A549 (cell line): ENCODE data around the gene CD79A. TPM values are rescaled to one million over a fixed set of nuclear protein-coding genes. Genes with fewer than 3 reads are reported as not detected.

ENCODE experiments used
- ATAC-seq, 2 experiments: fragments of 200-7000 bp in 1 of 2; fragments of >200 bp in 1 of 2; cut with Nextera tagmentation in 1 of 2; cut with Tn5 transposase in 1 of 2; 3 replicates each; pipeline versions ENCODE4 v1.8.0 to v1.9.1; 2018 to 2020; ENCODE audit warnings: mild to moderate bottlenecking in 1 of 2, moderate library complexity in 1 of 2
- CTCF ChIA-PET: fragments of 300-600 bp; sonication (Branson Sonifier 250); formaldehyde crosslinking; extraction: SDS; loops from one replicate; lab custom pipeline; 2021; ENCODE audit warnings: antibody characterized with exemption, inconsistent platforms; lab: Yijun Ruan, JAX
- POLR2A ChIA-PET: fragments of 350-600 bp; formaldehyde crosslinking; extraction: SDS; loops from one replicate; lab custom pipeline; 2021; ENCODE audit warnings: antibody characterized with exemption, inconsistent platforms; lab: Yijun Ruan, JAX
- DNase-seq, 2 experiments: peaks; one replicate each; pipeline versions ENCODE4 v3.0.0 to v3.0.0-alpha.2; 2011 to 2016; ENCODE audit warnings: low read depth in 1 of 2, low spot score in 1 of 2
- FAIRE-seq: peaks from 2 replicates; lab custom pipeline; 2011; peaks lifted over from hg19 to GRCh38; lab: Jason Lieb, UNC
- H3K27ac ChIP-seq, 2 experiments: fragments of >200 bp; sonication (Bioruptor Twin); formaldehyde crosslinking; 3 replicates each; pipeline ENCODE4 v1.5.1; 2016 to 2017
- H3K4me1 ChIP-seq: fragments of >200 bp; sonication (Bioruptor Twin); formaldehyde crosslinking; 3 replicates; pipeline ENCODE4 v1.6.1; 2016
- H3K4me2 ChIP-seq: fragments of >200 bp; sonication (Bioruptor Twin); formaldehyde crosslinking; 3 replicates; pipeline ENCODE4 v1.6.1; 2016
- H3K4me3 ChIP-seq: fragments of >200 bp; sonication (Bioruptor Twin); formaldehyde crosslinking; 3 replicates; pipeline ENCODE4 v1.5.1; 2016
- H3K9me3 ChIP-seq: fragments of >200 bp; sonication (Bioruptor Twin); formaldehyde crosslinking; 3 replicates; pipeline ENCODE4 v1.6.1; 2016
- CHD4 ChIP-seq: fragments of 200-600 bp; sonication (generic); IDR thresholded peaks from 2 replicates; pipeline ENCODE4 v1.6.1; 2016; ENCODE audit warnings: antibody characterized with exemption, mild to moderate bottlenecking, borderline replicate concordance
- EHMT2 ChIP-seq: fragments of 200-600 bp; sonication (generic); IDR thresholded peaks from 2 replicates; pipeline ENCODE4 v1.6.1; 2016; ENCODE audit warnings: antibody characterized with exemption, low read depth, mild to moderate bottlenecking, moderate library complexity
- FOSL2 ChIP-seq, 2 experiments: fragments of 450-650 bp in 1 of 2; fragments of >200 bp in 1 of 2; sonication (Bioruptor Twin) in 1 of 2; formaldehyde crosslinking; IDR thresholded peaks; 2 replicates each; pipeline versions ENCODE4 v1.5.0 to v1.6.1; 2016 to 2020; ENCODE audit warnings: mild to moderate bottlenecking in 1 of 2, moderate library complexity in 1 of 2
- HDAC2 ChIP-seq: fragments of 200-600 bp; sonication (generic); IDR thresholded peaks from 2 replicates; pipeline ENCODE4 v1.6.1; 2016
- HOXA7 ChIP-seq: fragments of 250-450 bp; sonication (Bioruptor Pico); IDR thresholded peaks from 2 replicates; pipeline ENCODE4 v1.5.0; 2020; ENCODE audit warnings: mild to moderate bottlenecking, moderate library complexity
- HOXB13 ChIP-seq: fragments of 250-450 bp; sonication (Bioruptor Pico); IDR thresholded peaks from 2 replicates; pipeline ENCODE4 v1.5.0; 2020; ENCODE audit warnings: low read depth, mild to moderate bottlenecking, moderate library complexity
- HOXB5 ChIP-seq: fragments of 250-450 bp; sonication (Bioruptor Pico); IDR thresholded peaks from 2 replicates; pipeline ENCODE4 v1.5.0; 2020; ENCODE audit warnings: mild to moderate bottlenecking, moderate library complexity
- JUN ChIP-seq, 2 experiments: fragments of >200 bp; sonication (Bioruptor Twin); formaldehyde crosslinking; IDR thresholded peaks; 2 replicates in 1 of 2; 3 replicates in 1 of 2; pipeline ENCODE4 v1.6.1; 2016 to 2017
- MAZ ChIP-seq: fragments of 150-350 bp; IDR thresholded peaks from 2 replicates; pipeline ENCODE4 v1.6.1; 2014; ENCODE audit warnings: antibody characterized with exemption, low read depth, low read length, borderline replicate concordance
- MYC ChIP-seq: IDR thresholded peaks from 2 replicates; pipeline ENCODE4 v1.6.1; 2012; ENCODE audit warnings: mild to moderate bottlenecking, inconsistent platforms, low read length, improper control_type of control experiment, borderline replicate concordance
- NPAS2 ChIP-seq: fragments of 250-450 bp; sonication (Bioruptor Pico); IDR thresholded peaks from 2 replicates; pipeline ENCODE4 v1.8.0; 2022; ENCODE audit warnings: mild to moderate bottlenecking, moderate library complexity, borderline replicate concordance
- NR3C1 ChIP-seq: fragments of >200 bp; sonication (Bioruptor Twin); formaldehyde crosslinking; IDR thresholded peaks from 3 replicates; pipeline ENCODE4 v1.6.1; 2017
- PHF8 ChIP-seq: fragments of 200-600 bp; sonication (generic); IDR thresholded peaks from 2 replicates; pipeline ENCODE4 v1.6.1; 2016; ENCODE audit warnings: low read depth, mild to moderate bottlenecking, antibody characterized with exemption, moderate library complexity, borderline replicate concordance
- POLR2AphosphoS2 ChIP-seq: conservative IDR thresholded peaks from 2 replicates; pipeline ENCODE4 v1.6.1; 2012; ENCODE audit warnings: low read length, improper control_type of control experiment, inconsistent platforms
- SMC3 ChIP-seq: fragments of >200 bp; sonication (Bioruptor Twin); formaldehyde crosslinking; IDR thresholded peaks from 3 replicates; pipeline ENCODE4 v1.6.1; 2018; ENCODE audit warnings: inconsistent platforms
- ZNF302 ChIP-seq: fragments of 250-450 bp; sonication (Bioruptor Pico); IDR thresholded peaks from 2 replicates; pipeline ENCODE4 v1.9.0; 2021; ENCODE audit warnings: inconsistent platforms, mild to moderate bottlenecking, moderate library complexity
- WGBS: methylation state at CpG from one replicate; pipeline ENCODE4 v1.1.6; 2017; ENCODE audit errors: missing lambda C conversion rate; 5-methylcytosine and 5-hydroxymethylcytosine counted together
- polyA plus RNA-seq, 4 experiments: library from polyadenylated mRNA; depleted of rRNA in 3 of 4; stranded (reverse); fragments of >200 nt; fragmentation: RNase III in 1 of 4; extraction: RNeasy Plus Mini Kit Qiagen cat#74134 plus additional on column Dnase treatment in 1 of 4; gene quantifications; 2 replicates in 3 of 4; 3 replicates in 1 of 4; pipeline ENCODE4 v1.2.3, GENCODE V29; 2011 to 2017
- small RNA-seq, 6 experiments: library from RNA; depleted of rRNA; stranded (forward); fragments of <200 nt; gene quantifications; one replicate each; pipeline ENCODE3, GENCODE V24; 2012
- TF ChIP-seq, protein P1 (sequence below): fragments of 250-450 bp; sonication (Bioruptor Pico); IDR thresholded peaks from 2 replicates; pipeline ENCODE4 v1.5.0; 2020; ENCODE audit warnings: low read depth, mild to moderate bottlenecking, moderate library complexity
- TF ChIP-seq, protein P2 (sequence below): fragments of 150-350 bp; IDR thresholded peaks from 2 replicates; pipeline ENCODE4 v1.6.1; 2014; ENCODE audit warnings: low read depth, mild to moderate bottlenecking, low read length
- TF ChIP-seq, protein P3 (sequence below): fragments of 250-450 bp; sonication (Bioruptor Pico); IDR thresholded peaks from 2 replicates; pipeline ENCODE4 v1.5.0; 2021; ENCODE audit warnings: mild to moderate bottlenecking, moderate library complexity, borderline replicate concordance
- TF ChIP-seq, protein P4 (sequence below): fragments of >200 bp; sonication (Bioruptor Twin); formaldehyde crosslinking; IDR thresholded peaks from 2 replicates; pipeline ENCODE4 v1.6.1; 2016

Gene CD79A
- polyA plus RNA-seq, 2 of the 4 experiments (the other 2 are of a cell fraction), result 0.52 to 0.54 TPM

DNA sequence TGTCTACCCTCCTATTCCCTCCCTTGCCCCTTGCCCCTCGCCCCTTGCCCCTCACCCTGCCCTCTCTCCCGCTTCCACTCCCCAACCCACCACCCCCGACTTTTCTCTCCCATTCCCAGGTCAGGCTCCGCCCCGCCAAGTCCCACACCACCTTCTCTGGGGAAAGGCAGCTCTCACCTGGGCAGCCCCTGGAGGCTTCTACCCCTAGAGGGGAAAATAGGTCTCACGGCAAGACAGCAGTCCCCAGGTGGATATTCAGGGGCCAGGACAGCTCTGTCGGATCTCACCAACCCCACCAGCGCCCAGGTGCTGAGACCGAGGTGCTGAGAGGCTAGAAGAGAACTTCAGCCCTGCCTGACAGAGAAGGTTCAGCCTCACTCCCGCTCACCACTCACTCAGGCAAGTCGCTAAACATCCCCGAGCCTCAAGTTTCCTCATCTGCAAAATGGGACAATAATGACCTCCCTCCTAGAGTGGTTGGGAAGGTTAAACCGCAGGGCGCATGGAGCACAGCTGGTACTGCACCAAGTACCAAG is 52.5 kb downstream of the CD79A start:
- Histone ChIP-seq H3K27ac (no peak overlapping the region), H3K4me1 (peaks cover 13% of the 10 kb centered on the region; the same call in 1 of the 3 replicates), H3K9me3 (no peaks in the 10 kb centered on the region)
- CTCF ChIA-PET, result interaction anchor here (0.7 to 9.9 kb wide), 9 partner anchors 10 to 56 kb away, joined by 3 to 163 read pairs (median 6); partner anchors contain the start of genes ARHGEF1, CD79A and RABAC1
- ATAC-seq (no peak), FAIRE-seq (peak; percentile 7), DNase-seq (no peak)
- TF ChIP-seq FOSL2 (IDR thresholded peaks at IDR 0.05), result no peak
- TF ChIP-seq FOSL2 (CRISPR knock-in tag; IDR thresholded peaks at IDR 0.05), result no peak
- no peak for TF ChIP-seq HOXB13 (CRISPR knock-in tag)
- no peak for TF ChIP-seq NR3C1
- TF ChIP-seq, all 56 proteins: peak for 0
- Histone ChIP-seq H3K4me3 (no peak overlapping the region; the same call in 2 of the 3 replicates), H3K4me2 (no peak overlapping the region; the same call in 2 of the 3 replicates)
- 78% methylated on average over 11 of the region's 14 CpGs for WGBS
- POLR2A ChIA-PET, result no interaction called here

DNA sequence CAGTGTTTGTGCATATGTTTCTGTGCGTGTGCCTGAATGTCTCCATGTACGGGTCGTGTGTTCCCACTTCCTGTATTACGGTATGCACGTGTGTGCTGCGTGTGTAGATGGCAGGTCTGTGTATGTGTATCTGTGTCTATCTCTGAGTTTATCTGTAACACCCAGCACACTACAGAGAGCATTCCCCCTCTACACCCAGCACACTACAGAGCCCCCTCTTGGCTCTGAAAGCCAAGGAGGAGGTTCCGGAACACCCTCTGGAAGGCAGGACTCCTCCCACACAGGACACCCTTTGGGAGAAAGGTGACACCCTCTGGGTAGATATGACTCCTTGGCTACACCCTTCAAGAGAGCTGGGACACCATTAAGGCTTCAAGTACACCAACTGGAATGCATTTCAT is 53.2 kb downstream of the CD79A start:
- Histone ChIP-seq H3K9me3 (no peaks in the 10 kb centered on the region), H3K4me1 (peaks cover 13% of the 10 kb centered on the region; the same call in 1 of the 3 replicates), H3K27ac (no peak overlapping the region), H3K4me2 (no peak overlapping the region)
- POLR2A ChIA-PET, result no interaction called here
- ATAC-seq (no peak), DNase-seq (no peak), FAIRE-seq (no peak)
- CTCF ChIA-PET, result interaction anchor here (0.9 to 9.9 kb wide), 7 partner anchors 18 to 93 kb away, joined by 3 to 163 read pairs (median 9); partner anchors contain the start of genes ARHGEF1, CD79A and RABAC1
- 35% methylated on average over 7 of the region's 7 CpGs for WGBS
- TF ChIP-seq, protein P1, sequence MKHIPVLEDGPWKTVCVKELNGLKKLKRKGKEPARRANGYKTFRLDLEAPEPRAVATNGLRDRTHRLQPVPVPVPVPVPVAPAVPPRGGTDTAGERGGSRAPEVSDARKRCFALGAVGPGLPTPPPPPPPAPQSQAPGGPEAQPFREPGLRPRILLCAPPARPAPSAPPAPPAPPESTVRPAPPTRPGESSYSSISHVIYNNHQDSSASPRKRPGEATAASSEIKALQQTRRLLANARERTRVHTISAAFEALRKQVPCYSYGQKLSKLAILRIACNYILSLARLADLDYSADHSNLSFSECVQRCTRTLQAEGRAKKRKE (CRISPR knock-in tag), result no peak
- TF ChIP-seq EHMT2 (no peak), HOXA7 (CRISPR knock-in tag) (no peak), MAZ (no peak), NPAS2 (no peak), CHD4 (no peak), JUN (IDR thresholded peaks at IDR 0.05) (no peak), POLR2AphosphoS2 (no peak), PHF8 (no peak), SMC3 (no peak), HDAC2 (no peak), ZNF302 (CRISPR knock-in tag) (no peak), MYC (no peak), HOXB5 (no peak)
- TF ChIP-seq, protein P2, sequence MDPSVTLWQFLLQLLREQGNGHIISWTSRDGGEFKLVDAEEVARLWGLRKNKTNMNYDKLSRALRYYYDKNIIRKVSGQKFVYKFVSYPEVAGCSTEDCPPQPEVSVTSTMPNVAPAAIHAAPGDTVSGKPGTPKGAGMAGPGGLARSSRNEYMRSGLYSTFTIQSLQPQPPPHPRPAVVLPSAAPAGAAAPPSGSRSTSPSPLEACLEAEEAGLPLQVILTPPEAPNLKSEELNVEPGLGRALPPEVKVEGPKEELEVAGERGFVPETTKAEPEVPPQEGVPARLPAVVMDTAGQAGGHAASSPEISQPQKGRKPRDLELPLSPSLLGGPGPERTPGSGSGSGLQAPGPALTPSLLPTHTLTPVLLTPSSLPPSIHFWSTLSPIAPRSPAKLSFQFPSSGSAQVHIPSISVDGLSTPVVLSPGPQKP, result no peak
- TF ChIP-seq, protein P3, sequence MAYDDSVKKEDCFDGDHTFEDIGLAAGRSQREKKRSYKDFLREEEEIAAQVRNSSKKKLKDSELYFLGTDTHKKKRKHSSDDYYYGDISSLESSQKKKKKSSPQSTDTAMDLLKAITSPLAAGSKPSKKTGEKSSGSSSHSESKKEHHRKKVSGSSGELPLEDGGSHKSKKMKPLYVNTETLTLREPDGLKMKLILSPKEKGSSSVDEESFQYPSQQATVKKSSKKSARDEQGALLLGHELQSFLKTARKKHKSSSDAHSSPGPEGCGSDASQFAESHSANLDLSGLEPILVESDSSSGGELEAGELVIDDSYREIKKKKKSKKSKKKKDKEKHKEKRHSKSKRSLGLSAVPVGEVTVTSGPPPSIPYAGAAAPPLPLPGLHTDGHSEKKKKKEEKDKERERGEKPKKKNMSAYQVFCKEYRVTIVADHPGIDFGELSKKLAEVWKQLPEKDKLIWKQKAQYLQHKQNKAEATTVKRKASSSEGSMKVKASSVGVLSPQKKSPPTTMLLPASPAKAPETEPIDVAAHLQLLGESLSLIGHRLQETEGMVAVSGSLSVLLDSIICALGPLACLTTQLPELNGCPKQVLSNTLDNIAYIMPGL, result no peak
- TF ChIP-seq, protein P4, sequence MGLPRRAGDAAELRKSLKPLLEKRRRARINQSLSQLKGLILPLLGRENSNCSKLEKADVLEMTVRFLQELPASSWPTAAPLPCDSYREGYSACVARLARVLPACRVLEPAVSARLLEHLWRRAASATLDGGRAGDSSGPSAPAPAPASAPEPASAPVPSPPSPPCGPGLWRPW, result no peak
- TF ChIP-seq, all 56 proteins: peak for 0
- no peak overlapping the region for H3K4me3 ChIP-seq

Small RNAs within 50 kb of the gene (small RNA-seq; reads per million reads assigned to genes)
- gene MIR6797, result 0 to 1.2 (median 0) reads per million in 6 experiments

Other genes starting within 250 kb of the CD79A start
- gene CEACAM7, start 189.0 kb upstream of the CD79A start, polyA plus RNA-seq (2011; rRNA removed), result 0.04 TPM in 1 of 2 replicates, not detected in the other
- 0.05 TPM in 1 of 3 replicates, not detected in the others for gene CEACAM7, start 189.0 kb upstream of the CD79A start, polyA plus RNA-seq (2017; fragmentation: RNase III; extraction: RNeasy Plus Mini Kit Qiagen cat#74134 plus additional on column Dnase treatment)
- gene CEACAM5, start 168.7 kb upstream of the CD79A start, polyA plus RNA-seq (2011; rRNA removed), result 1.3 and 2.3 TPM in 2 replicates
- 0.12 TPM in 1 of 3 replicates, not detected in the others for gene CEACAM5, start 168.7 kb upstream of the CD79A start, polyA plus RNA-seq (2017; fragmentation: RNase III; extraction: RNeasy Plus Mini Kit Qiagen cat#74134 plus additional on column Dnase treatment)
- gene CEACAM6, start 121.7 kb upstream of the CD79A start, polyA plus RNA-seq (2011; rRNA removed), result 17.7 and 26.7 TPM in 2 replicates
- gene CEACAM6, start 121.7 kb upstream of the CD79A start, polyA plus RNA-seq (2017; fragmentation: RNase III; extraction: RNeasy Plus Mini Kit Qiagen cat#74134 plus additional on column Dnase treatment), result 0.51 to 0.97 TPM (median 0.53 TPM) in 3 replicates
- gene CEACAM3, start 80.7 kb upstream of the CD79A start, polyA plus RNA-seq (2011; rRNA removed), result not detected in 2 replicates
- gene CEACAM3, start 80.7 kb upstream of the CD79A start, polyA plus RNA-seq (2017; fragmentation: RNase III; extraction: RNeasy Plus Mini Kit Qiagen cat#74134 plus additional on column Dnase treatment), result not detected in 3 replicates
- gene LYPD4, start 32.6 kb upstream of the CD79A start, polyA plus RNA-seq (2011; rRNA removed), result not detected in 2 replicates
- gene LYPD4, start 32.6 kb upstream of the CD79A start, polyA plus RNA-seq (2017; fragmentation: RNase III; extraction: RNeasy Plus Mini Kit Qiagen cat#74134 plus additional on column Dnase treatment), result not detected in 3 replicates
- gene DMRTC2, start 32.2 kb upstream of the CD79A start, polyA plus RNA-seq (2011; rRNA removed), result not detected in 2 replicates
- gene DMRTC2, start 32.2 kb upstream of the CD79A start, polyA plus RNA-seq (2017; fragmentation: RNase III; extraction: RNeasy Plus Mini Kit Qiagen cat#74134 plus additional on column Dnase treatment), result not detected in 3 replicates
- gene RPS19, start 17.0 kb upstream of the CD79A start, polyA plus RNA-seq (2011; rRNA removed), result 2,749 and 3,564 TPM in 2 replicates
- 7,778 to 7,989 TPM (median 7,924 TPM) in 3 replicates for gene RPS19, start 17.0 kb upstream of the CD79A start, polyA plus RNA-seq (2017; fragmentation: RNase III; extraction: RNeasy Plus Mini Kit Qiagen cat#74134 plus additional on column Dnase treatment)
- gene ARHGEF1, start 5.9 kb downstream of the CD79A start, polyA plus RNA-seq (2011; rRNA removed), result 34.5 and 38.0 TPM in 2 replicates
- 71.5 to 92.9 TPM (median 84.2 TPM) in 3 replicates for gene ARHGEF1, start 5.9 kb downstream of the CD79A start, polyA plus RNA-seq (2017; fragmentation: RNase III; extraction: RNeasy Plus Mini Kit Qiagen cat#74134 plus additional on column Dnase treatment)
- gene ERFL, start 51.2 kb downstream of the CD79A start, polyA plus RNA-seq (2011; rRNA removed), result 0.19 and 0.21 TPM in 2 replicates
- 0.10 to 0.20 TPM (median 0.15 TPM) in 3 replicates for gene ERFL, start 51.2 kb downstream of the CD79A start, polyA plus RNA-seq (2017; fragmentation: RNase III; extraction: RNeasy Plus Mini Kit Qiagen cat#74134 plus additional on column Dnase treatment)
- 117 and 137 TPM in 2 replicates for gene RABAC1, start 82.0 kb downstream of the CD79A start, polyA plus RNA-seq (2011; rRNA removed)
- gene RABAC1, start 82.0 kb downstream of the CD79A start, polyA plus RNA-seq (2017; fragmentation: RNase III; extraction: RNeasy Plus Mini Kit Qiagen cat#74134 plus additional on column Dnase treatment), result 199 to 247 TPM (median 246 TPM) in 3 replicates
- gene ATP1A3, start 117.0 kb downstream of the CD79A start, polyA plus RNA-seq (2011; rRNA removed), result 0.67 and 0.69 TPM in 2 replicates
- 3.4 to 3.8 TPM (median 3.7 TPM) in 3 replicates for gene ATP1A3, start 117.0 kb downstream of the CD79A start, polyA plus RNA-seq (2017; fragmentation: RNase III; extraction: RNeasy Plus Mini Kit Qiagen cat#74134 plus additional on column Dnase treatment)
- gene GRIK5, start 192.9 kb downstream of the CD79A start, polyA plus RNA-seq (2011; rRNA removed), result 0.22 and 0.42 TPM in 2 replicates
- 0.30 to 0.54 TPM (median 0.45 TPM) in 3 replicates for gene GRIK5, start 192.9 kb downstream of the CD79A start, polyA plus RNA-seq (2017; fragmentation: RNase III; extraction: RNeasy Plus Mini Kit Qiagen cat#74134 plus additional on column Dnase treatment)
- gene ZNF574, start 198.9 kb downstream of the CD79A start, polyA plus RNA-seq (2011; rRNA removed), result 11.3 and 16.9 TPM in 2 replicates
- 20.9 to 21.8 TPM (median 21.1 TPM) in 3 replicates for gene ZNF574, start 198.9 kb downstream of the CD79A start, polyA plus RNA-seq (2017; fragmentation: RNase III; extraction: RNeasy Plus Mini Kit Qiagen cat#74134 plus additional on column Dnase treatment)